GM19324 (cell line): ENCODE data around the gene SCARF2.
"Not testable (repeated sequence)": the region's sequence is repeated elsewhere in the genome, so short reads cannot be mapped to it uniquely, and the experiment has no call there.

ENCODE experiments used
- ATAC-seq: cut with Tn5 transposase; IDR thresholded peaks from one replicate; pipeline ENCODE4 v1.9.1; 2021; ENCODE audit warnings: mild to moderate bottlenecking, moderate library complexity; ENCODE audit not compliant: unreplicated experiment, low FRiP score

SCARF2 gene

GRCh38 chr22:20415241-20415640 is 22.4 kb downstream of the SCARF2 start:
- not testable (repeated sequence) for ATAC-seq

- ATAC-seq = no peak
These were observed 23.2 kb downstream of the SCARF2 start for GRCh38 chr22:20414450-20414849.

- no peak for ATAC-seq
These were observed 23.6 kb downstream of the SCARF2 start for GRCh38 chr22:20414059-20414440.

- no peak for ATAC-seq
These were observed 24.2 kb downstream of the SCARF2 start for GRCh38 chr22:20413217-20414058.

GRCh38 chr22:20412474-20413216 is 25.0 kb downstream of the SCARF2 start:
- no peak for ATAC-seq

- not testable (repeated sequence) for ATAC-seq
These were observed 28.2 kb downstream of the SCARF2 start for GRCh38 chr22:20409385-20409784.

- ATAC-seq = no peak
These were observed 28.7 kb downstream of the SCARF2 start for GRCh38 chr22:20408891-20409290.

GRCh38 chr22:20407829-20408228 is 29.8 kb downstream of the SCARF2 start:
- ATAC-seq = no peak

GRCh38 chr22:20406686-20407408 is 30.8 kb downstream of the SCARF2 start:
- no peak for ATAC-seq

GRCh38 chr22:20405931-20406685 is 31.5 kb downstream of the SCARF2 start:
- no peak for ATAC-seq

GRCh38 chr22:20405291-20405930 is 32.2 kb downstream of the SCARF2 start:
- ATAC-seq = no peak

- ATAC-seq = no peak
These were observed 32.7 kb downstream of the SCARF2 start for GRCh38 chr22:20404881-20405280.

GRCh38 chr22:20403779-20404140 is 33.9 kb downstream of the SCARF2 start:
- ATAC-seq = no peak

GRCh38 chr22:20402960-20403778 is 34.5 kb downstream of the SCARF2 start:
- ATAC-seq = no peak

- no peak for ATAC-seq
These were observed 36.1 kb downstream of the SCARF2 start for GRCh38 chr22:20401376-20402014.

- ATAC-seq = no peak
These were observed 36.8 kb downstream of the SCARF2 start for GRCh38 chr22:20400606-20401375.

GRCh38 chr22:20399866-20400605 is 37.6 kb downstream of the SCARF2 start:
- ATAC-seq = no peak
